Stimulated activated naive CD8-positive, alpha-beta T cell treated with anti-CD3 and anti-CD28 coated beads, Interleukin-15, amount 100 ng/mL, for 72 hours (primary cell): ENCODE results near the gene AFMID.

Experiments
- ATAC-seq: fragments of 150-1000 bp; cut with Tn5 transposase; 2 replicates; pipeline ENCODE4 v1.10.0; 2021; ENCODE audit warnings: mild to moderate bottlenecking, moderate library complexity
- DNase-seq, 2 donors: peaks; one replicate each; pipeline ENCODE4 v3.0.0; 2021 to 2022
- H3K27ac Mint-ChIP-seq, 2 donors: one replicate each; pipeline ENCODE4 v1.8.0; 2022; ENCODE audit warnings: mild to moderate bottlenecking in 2 of 2, mixed read lengths in 2 of 2, moderate library complexity in 2 of 2
- H3K27me3 Mint-ChIP-seq: one replicate; pipeline ENCODE4 v1.8.0; 2022; ENCODE audit warnings: mixed read lengths
- H3K4me1 Mint-ChIP-seq: one replicate; pipeline ENCODE4 v1.8.0; 2022; ENCODE audit warnings: mild to moderate bottlenecking, mixed read lengths
- H3K4me3 Mint-ChIP-seq, 2 donors: one replicate each; pipeline ENCODE4 v1.8.0; 2022; ENCODE audit warnings: mild to moderate bottlenecking in 2 of 2, mixed read lengths in 2 of 2, moderate library complexity in 1 of 2
- H3K9me3 Mint-ChIP-seq, 2 donors: one replicate each; pipeline ENCODE4 v1.8.0; 2022; ENCODE audit warnings: mixed read lengths in 2 of 2

The AFMID gene

DNA sequence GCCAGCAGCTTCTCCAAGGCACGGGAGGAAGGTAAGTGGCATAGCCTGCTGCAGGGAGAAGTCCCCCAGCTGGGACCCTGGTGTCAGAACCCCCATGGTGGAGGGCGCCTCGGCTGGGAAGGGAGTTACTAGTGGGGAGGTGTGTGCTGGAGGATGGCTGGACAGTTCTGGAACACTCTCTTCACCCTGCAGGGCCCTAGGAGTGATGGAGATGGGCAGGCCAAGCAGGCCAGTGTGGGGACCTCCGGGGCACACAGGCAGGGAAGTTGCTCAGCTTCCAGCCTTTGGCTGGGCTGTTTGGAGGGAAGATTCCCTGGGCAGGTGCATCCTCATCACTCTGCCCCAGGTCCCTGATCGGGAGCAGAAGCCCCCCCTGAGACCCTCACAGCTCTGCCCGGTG, 40.3 kb upstream of the AFMID start:
- Mint-ChIP-seq H3K27ac (peak overlapping the region in 1 of 2 donors; percentile 34), H3K27me3 (no peaks in the 10 kb centered on the region), H3K4me1 (peaks cover 54% of the 10 kb centered on the region), H3K4me3 (peak overlapping the region in 1 of 2 donors; percentile 43), H3K9me3 (no peaks in the 10 kb centered on the region)
- DNase-seq (no peak), ATAC-seq (no peak)

DNA sequence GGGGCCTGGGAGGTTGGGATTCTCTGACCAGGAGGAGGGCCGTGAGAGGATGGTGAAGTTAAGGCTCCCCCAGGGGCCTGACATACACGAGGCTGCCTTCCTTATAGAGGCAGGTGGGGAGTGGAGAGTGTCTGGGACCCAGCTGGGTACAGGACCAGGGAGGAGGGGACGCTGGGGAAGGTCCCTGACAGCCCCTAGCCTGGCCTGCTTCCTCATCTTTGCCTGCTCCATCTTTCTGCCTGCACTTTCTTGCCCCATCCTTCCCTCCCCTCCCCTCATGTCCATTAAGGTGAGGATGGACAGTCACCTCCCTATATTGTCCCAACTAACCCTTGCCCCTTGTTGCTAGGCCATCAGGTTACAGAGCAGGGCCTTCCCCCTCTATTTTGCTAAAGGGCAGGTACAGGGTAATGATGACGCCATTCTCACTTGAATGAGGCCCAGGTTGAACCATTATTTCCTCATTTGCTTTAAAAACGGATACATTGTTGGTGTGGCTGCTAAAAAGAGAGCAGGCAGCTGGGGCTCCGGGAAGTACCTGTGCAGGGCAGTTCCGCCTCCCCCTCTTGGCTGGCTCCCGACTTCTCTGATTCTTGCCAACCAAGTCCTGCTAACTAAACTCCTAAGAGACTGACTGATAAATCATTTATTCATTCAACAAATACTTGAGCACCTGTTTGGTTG, 39.7 kb upstream of the AFMID start:
- DNase-seq: no peak
- Mint-ChIP-seq H3K4me1 (peaks cover 49% of the 10 kb centered on the region), H3K4me3 (no peak overlapping the region), H3K9me3 (no peaks in the 10 kb centered on the region), H3K27me3 (no peaks in the 10 kb centered on the region), H3K27ac (peak overlapping the region; percentile 34 to 64)
- ATAC-seq: peak; percentile 35

DNA sequence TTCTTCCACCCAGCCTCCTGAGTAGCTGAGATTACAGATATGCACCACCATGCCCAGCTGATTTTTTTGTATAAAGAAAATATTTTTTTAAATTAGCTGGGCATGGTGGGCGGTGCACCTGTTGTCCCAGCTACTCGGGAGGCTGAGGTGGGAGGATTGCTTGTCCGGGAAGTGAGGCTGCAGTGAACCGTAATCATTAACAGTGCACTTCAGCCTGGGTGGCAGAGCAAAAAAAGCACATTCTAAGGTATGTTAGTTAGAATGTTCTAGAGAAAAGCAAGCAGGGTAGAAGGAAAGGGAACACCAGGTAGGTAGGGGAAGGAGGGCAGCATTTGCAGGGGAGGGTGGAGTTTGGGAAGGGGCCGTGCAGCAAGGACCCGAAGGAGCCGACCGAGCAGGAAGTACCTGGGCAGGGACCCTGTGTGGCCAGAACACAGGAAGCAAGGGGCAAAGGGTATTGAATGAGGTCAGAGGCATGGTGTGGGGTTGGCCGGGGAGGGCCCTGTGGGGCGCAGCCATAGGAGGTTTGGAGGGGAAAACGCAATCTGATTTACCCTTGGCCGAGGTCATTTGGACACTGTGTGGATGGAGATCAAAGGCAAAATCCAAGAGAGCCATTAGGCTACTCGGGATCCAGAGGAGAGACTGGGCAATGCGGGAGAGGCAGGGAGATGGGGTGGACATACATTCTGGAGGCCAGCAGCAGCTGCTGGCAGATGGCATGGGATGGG, 38.7 kb upstream of the AFMID start:
- DNase-seq (no peak), ATAC-seq (no peak)
- Mint-ChIP-seq H3K27ac (peak overlapping the region; percentile 27 to 87), H3K4me3 (no peak overlapping the region), H3K4me1 (peaks cover 39% of the 10 kb centered on the region), H3K27me3 (no peaks in the 10 kb centered on the region), H3K9me3 (no peaks in the 10 kb centered on the region)

DNA sequence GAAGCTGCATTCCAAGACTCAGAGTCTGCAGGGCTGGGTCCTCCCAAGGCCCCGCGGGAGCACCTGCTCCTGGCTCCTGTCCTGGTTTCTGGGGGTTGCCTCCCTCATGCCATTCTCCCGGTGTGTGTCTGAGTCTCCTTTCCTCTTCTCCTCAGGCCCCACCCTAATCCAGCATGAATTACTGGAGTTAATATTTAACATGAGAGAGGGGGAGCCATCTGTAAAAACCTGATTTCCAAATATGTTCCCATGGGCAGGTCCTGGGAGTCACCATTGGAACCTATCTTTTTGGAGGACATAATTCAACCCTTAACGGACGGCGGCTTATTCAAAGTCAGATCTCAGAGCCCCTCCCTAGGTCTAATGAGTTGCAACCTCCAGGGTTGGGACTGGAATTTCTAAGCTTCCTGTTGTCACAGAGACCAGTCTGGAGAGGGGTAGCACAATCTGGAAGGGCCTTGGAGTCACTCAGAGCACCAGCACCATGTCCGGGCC, 35.6 kb upstream of the AFMID start:
- Mint-ChIP-seq H3K9me3 (no peaks in the 10 kb centered on the region), H3K4me1 (peaks cover 32% of the 10 kb centered on the region), H3K4me3 (no peak overlapping the region), H3K27ac (no peak overlapping the region), H3K27me3 (no peaks in the 10 kb centered on the region)
- DNase-seq (no peak), ATAC-seq (no peak)

DNA sequence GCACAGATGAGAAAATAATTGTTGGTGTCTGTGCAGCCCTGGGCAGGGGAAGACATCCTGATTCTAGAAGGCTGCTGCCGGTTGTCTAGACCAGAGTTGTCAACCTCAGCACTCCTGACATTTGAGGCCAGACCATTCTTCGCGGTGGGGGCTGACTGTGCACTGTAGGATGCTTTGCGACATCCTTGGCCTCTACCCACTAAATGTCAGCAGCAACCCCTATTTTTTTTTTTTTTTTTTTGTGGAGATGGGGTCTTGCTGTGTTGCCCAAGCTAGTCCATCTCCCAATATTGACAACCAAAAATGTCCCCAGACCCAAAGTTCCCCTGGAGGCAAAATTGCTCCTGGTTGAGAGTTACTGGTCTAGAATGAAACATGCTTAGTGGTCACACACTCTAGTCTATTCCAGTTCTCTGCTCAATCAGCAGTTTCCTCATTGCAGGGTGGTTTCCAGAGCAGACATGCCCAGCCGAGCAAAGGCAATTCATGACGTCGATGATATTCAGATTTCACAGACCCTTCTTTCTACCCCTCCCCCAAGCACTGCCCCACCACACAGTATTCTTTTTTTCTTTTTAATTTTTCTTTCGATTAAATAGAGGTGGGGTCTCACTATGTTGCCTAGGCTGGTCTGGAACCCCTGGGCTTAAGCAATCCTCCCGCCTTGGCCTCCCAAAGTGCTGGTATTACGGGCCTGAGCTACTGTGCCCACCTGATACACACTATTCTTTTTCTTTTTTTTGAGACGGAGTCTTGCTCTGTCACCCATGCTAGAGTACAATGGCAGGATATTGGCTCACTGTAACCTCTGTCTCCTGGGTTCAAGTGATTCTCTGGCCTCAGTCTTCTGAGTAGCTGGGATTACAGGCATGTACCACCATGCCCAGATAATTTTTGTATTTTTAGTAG, 32.0 kb upstream of the AFMID start:
- Mint-ChIP-seq H3K27ac (peak overlapping the region in 1 of 2 donors; percentile 67), H3K4me1 (peaks cover 17% of the 10 kb centered on the region), H3K27me3 (no peaks in the 10 kb centered on the region), H3K9me3 (no peaks in the 10 kb centered on the region), H3K4me3 (no peak overlapping the region)
- peak; percentile 81 for ATAC-seq
- no peak for DNase-seq

DNA sequence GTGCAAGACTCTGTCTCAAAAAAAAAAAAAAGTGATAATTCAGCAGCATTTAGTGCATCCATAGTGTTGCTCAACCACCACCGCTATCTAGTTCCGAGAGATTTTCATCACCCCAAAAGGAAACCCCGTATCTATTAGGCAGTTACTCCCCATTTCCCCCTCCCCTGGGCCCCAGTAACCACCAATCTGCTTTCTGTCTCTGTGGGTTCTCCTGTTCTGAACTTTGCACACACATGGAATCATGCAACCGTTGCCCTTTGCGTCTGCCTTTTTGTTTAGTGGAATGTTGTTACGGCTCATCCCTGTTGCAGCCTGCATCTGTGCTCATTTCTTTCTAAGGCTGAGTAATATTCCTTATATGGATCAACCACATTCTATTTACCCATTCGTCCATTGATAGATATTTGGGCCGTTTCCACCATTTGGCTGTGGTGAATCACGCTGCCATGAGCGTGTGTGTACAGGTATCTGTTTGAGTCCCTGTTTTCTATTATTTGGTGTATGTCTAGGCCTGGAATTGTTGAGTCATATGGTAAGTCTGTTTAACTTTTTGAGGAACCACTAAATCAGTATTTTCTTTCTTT, 27.5 kb upstream of the AFMID start:
- no peak for DNase-seq
- H3K27ac Mint-ChIP-seq: peak overlapping the region in 1 of 2 donors; percentile 65
- H3K9me3 Mint-ChIP-seq: no peaks in the 10 kb centered on the region
- H3K4me3 Mint-ChIP-seq: peak overlapping the region in 1 of 2 donors; percentile 14
- no peaks in the 10 kb centered on the region for H3K27me3 Mint-ChIP-seq
- H3K4me1 Mint-ChIP-seq: peaks cover 18% of the 10 kb centered on the region
- ATAC-seq: peak; percentile 72

DNA sequence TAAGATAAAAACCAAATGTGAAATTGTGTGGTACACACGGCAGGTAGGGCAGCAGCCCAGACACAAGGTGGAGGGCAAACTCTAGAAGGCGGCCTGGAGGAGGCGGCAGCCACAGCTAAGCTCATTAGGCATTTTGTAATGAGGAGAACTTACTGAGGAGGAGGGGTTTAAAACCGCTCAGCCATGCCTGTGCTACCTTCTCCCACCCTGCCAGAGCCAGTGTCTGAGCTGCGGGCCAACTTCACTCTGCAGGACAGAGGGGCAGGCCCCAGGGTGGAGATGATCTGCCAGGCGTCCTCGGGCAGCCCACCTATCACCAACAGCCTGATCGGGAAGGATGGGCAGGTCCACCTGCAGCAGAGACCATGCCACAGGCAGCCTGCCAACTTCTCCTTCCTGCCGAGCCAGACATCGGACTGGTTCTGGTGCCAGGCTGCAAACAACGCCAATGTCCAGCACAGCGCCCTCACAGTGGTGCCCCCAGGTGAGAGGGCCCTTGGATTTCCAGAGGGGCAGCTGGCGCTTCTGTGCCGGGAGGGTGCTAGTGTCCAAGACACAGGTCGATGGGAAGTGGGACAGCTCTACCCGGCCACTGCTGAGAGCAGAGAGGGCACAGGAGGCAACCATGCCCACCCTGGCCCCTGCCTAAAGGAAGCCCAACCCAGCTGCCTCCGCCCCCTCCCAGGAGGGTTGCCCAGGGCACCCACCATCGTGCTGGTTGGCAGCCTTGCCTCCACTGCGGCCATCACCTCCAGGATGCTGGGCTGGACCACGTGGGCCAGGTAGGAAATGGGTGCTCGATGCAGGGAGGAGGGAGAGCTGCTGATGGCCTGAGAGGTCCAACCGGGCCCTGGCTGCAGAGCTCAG, 23.0 kb upstream of the AFMID start:
- H3K27me3 Mint-ChIP-seq: no peaks in the 10 kb centered on the region
- ATAC-seq: no peak
- no peaks in the 10 kb centered on the region for H3K9me3 Mint-ChIP-seq
- peak overlapping the region in 1 of 2 donors; percentile 69 for H3K27ac Mint-ChIP-seq
- DNase-seq: no peak
- H3K4me3 Mint-ChIP-seq: no peak overlapping the region
- H3K4me1 Mint-ChIP-seq: peaks cover 17% of the 10 kb centered on the region

DNA sequence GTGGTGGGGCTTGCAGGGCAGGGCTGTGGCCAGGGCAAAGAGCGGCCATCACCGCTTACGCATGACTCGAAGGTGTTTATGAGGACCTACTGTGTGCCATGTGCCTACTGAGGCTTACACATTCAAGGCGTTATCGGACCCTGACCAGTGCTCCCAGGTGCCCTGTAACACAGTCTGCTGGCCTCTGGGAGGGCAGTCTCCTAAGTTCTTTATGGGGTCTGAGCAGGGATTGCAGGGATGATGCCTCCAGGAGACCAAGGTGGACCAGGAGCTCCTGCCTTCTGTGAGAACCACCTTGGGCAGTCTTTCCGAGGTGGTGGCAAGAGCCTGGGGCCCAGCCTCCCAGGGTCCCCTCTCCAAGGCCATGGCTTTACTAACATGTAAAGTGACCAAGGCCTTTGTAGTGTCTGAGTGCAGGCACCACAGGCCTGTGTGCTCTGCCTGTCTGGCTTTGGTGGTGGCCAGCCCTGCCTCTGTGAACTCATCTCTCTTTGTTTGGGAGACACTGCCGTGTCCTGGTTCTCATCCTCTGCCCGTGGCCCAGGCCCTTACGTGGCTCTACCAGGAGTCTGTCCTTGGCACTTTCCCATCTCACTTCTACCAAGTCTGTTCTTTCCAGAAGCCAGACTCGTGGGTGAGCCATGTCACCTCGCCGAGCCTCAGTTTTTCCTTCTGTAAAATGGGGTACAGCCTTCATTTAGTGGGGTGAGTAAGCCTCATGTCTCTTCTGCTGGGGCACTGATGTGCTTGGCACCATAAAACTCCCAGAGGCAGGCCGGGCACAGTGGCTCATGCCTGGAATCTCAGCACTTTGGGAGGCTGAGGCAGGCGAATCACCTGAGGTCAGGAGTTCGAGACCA, 22.2 kb upstream of the AFMID start:
- Mint-ChIP-seq H3K9me3 (no peaks in the 10 kb centered on the region), H3K27ac (no peak overlapping the region), H3K27me3 (no peaks in the 10 kb centered on the region), H3K4me1 (peaks cover 19% of the 10 kb centered on the region), H3K4me3 (no peak overlapping the region)
- DNase-seq (no peak), ATAC-seq (no peak)

DNA sequence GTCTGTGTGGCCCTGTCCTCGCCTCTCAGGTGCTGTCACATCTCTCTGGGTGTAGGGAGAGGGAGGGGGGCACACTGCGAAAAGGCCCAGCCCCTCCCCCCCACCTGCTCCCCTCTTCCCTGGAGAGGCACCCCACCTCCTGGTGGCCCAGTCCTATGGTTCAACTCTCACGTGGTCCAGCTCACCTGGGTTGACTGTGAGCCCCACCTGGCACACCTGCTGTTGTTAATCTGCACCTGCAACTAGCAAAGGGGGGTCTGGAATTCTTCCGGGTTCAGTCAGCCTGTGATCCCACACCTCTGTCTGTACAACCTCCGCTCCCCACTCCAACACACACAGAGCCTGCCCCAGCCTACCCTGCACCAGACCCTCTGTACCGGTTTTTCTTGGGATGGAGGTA, 20.7 kb upstream of the AFMID start:
- H3K27ac Mint-ChIP-seq: no peak overlapping the region
- no peaks in the 10 kb centered on the region for H3K27me3 Mint-ChIP-seq
- no peak overlapping the region for H3K4me3 Mint-ChIP-seq
- H3K4me1 Mint-ChIP-seq: peaks cover 30% of the 10 kb centered on the region
- ATAC-seq (no peak), DNase-seq (no peak)
- no peaks in the 10 kb centered on the region for H3K9me3 Mint-ChIP-seq

DNA sequence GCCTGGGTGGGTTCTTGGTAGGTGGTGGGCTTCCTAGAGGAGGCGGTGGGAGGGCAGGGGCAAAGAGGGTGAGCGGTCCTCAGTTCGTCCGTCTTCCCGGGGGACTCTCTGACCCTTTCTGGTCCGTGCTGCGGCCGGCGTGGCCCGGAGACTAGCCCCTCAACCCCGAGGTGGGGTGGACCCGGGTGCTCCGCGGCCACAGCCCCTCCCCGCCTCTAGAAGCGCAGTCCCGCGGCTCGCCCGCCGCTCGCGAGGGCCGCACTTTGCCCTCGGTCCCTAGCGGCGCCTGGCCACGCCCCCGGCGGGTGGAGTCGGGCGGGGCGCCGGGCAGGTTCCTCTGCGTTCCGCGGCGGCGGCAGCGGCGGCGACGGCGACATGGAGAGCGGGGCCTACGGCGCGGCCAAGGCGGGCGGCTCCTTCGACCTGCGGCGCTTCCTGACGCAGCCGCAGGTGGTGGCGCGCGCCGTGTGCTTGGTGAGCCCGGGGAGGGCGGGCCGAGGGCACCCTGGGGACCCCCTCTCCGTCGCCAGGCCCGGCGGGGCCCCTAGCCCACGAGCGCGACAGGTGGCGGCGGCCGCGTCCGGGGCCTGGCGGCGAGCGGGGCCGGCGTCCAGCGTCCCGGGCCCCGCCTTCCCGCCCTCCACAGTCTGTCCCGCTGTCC, 18.8 kb upstream of the AFMID start, which contains the start of gene SYNGR2:
TSS of gene SYNGR2 (plus strand) at position 340 of the 661 bp plus-strand sequence. CDS start at position 376, 36 bp downstream.
- Mint-ChIP-seq H3K4me3 (peak within 1 kb of the TSS; percentile 79 to 85), H3K4me1 (peaks cover 49% of the 10 kb centered on the region), H3K27me3 (no peaks in the 10 kb centered on the region), H3K27ac (peak within 1 kb of the TSS; percentile 59 to 86), H3K9me3 (no peaks in the 10 kb centered on the region)
- peak; percentile 88 to 89 for DNase-seq
- ATAC-seq: peak; percentile 85

DNA sequence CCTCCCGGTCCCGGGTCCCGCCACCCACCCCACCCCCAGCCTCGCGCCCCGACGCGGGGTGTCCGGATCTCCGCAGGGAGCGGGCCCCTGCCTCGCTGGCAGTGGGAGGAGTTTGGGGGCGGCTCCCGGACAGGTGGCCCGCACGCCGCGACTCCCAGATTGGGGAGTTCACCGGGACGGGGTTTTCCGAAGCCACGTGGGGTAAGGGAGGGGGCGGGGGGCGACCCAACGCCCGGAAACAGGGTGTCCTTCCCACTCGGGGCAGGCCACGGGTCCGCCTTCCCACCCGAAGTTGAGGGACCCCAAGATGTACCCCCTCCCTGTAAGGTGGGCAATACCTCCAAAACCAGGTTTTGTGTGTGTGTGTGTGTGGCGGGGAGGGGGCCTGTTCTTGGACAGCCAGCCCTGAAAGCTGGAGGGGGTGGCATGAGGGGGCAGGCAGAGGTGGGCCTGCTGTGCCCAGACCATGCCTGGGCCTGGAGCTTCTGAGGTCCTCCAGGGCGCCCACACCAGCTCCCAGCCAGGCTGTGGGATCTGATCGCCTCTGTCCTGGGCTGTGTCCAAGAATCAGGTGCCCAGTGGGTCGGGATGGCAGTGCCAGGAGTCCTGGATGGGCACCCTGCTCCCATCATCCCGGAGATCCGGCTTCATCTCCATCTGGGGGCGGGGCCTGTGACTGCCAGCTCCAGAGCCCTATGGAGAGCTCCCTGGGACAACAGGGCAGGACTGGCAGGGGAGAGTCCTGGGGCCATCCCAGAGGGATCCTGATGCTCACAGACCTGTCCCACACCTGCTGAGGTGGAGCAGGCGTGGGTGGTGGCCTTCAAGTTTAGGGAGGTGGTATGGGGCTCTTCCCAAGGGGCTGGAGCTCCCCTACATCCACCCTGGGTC, 18.0 kb upstream of the AFMID start:
- Mint-ChIP-seq H3K9me3 (no peaks in the 10 kb centered on the region), H3K4me3 (peak overlapping the region; percentile 77 to 83), H3K27ac (peak overlapping the region; percentile 34 to 72), H3K4me1 (peaks cover 57% of the 10 kb centered on the region), H3K27me3 (no peaks in the 10 kb centered on the region)
- DNase-seq (peak in 1 of 2 donors; percentile 66), ATAC-seq (peak; percentile 47)
